ENCODE data around the gene PTPRK. TPM values are rescaled to one million over a fixed set of nuclear protein-coding genes. Genes with fewer than 3 reads are reported as not detected.
"Not testable (repeated sequence)": the region's sequence is repeated elsewhere in the genome, so short reads cannot be mapped to it uniquely, and the experiment has no call there.

PTPRK gene
- polyA plus RNA-seq, 3 donors = 0.01 TPM; not detected in 2

DNA sequence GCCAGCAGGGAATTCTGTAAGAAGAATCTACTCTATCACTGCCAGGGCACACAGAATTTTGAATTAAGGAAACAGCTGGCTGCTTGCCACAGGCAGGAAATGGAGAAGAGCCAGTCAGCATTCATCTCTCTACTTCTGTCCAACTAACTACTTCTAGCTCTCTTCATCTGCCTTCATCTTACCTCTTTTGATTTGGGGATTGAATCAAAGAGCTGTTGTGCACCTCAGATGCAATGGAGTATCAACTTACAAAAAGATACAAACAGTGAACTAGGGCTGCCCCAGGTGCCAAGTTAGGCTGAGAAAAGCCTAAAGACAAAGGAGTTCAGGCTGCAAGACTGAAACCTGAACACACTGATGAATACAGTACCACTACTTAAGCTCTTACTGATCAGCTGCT, 82.0 kb downstream of the PTPRK start:
- H2AFZ ChIP-seq (ENCODE audit: insufficient read depth, low read depth, low read length, poor library complexity, severe bottlenecking) = no peak overlapping the region
- no peaks in the 10 kb centered on the region for H3K4me1 ChIP-seq (ENCODE audit: control insufficient read depth in 1 of 2, insufficient read depth in 2 of 2, low read length in 2 of 2)
- no peaks in the 10 kb centered on the region for H3K27me3 Mint-ChIP-seq (ENCODE audit: low read depth in 3 of 3)
- H3K4me3 ChIP-seq (replicated peaks in 1 of 3; ENCODE audit: low read depth in 2 of 3, low read length in 3 of 3) = no peak overlapping the region
- no peaks in the 10 kb centered on the region for H3K36me3 ChIP-seq (replicated peaks in 1 of 2; ENCODE audit: control insufficient read depth in 1 of 2, insufficient read depth in 2 of 2, low read length in 2 of 2)
- no peaks in the 10 kb centered on the region for H4K20me1 ChIP-seq (ENCODE audit: insufficient read depth, low read length)
- no peak overlapping the region for H3K4me2 ChIP-seq (replicated peaks; ENCODE audit: extremely low read depth, low read length, poor library complexity, severe bottlenecking)
- H3K27ac ChIP-seq (ENCODE audit: low read depth in 1 of 2, low read length in 2 of 2) = no peak overlapping the region
- intact Hi-C loops (cut with micrococcal nuclease) = no loop called here
- no peak for TF ChIP-seq CTCF (IDR thresholded peaks at IDR 0.05)
- H3K27ac Mint-ChIP-seq = no peak overlapping the region
- no peaks in the 10 kb centered on the region for H3K79me2 ChIP-seq (ENCODE audit: insufficient read depth, low read length)
- H3K36me3 Mint-ChIP-seq = no peaks in the 10 kb centered on the region
- H3K4me3 Mint-ChIP-seq = no peak overlapping the region
- peaks cover 0 to 4% of the 10 kb centered on the region in 2 donors for H3K9me3 ChIP-seq (replicated peaks in 1 of 2; ENCODE audit: control insufficient read depth in 1 of 2, insufficient read depth in 1 of 2, low read length in 2 of 2)
- no peak for DNase-seq
- H3K4me1 Mint-ChIP-seq = no peaks in the 10 kb centered on the region
- no peak overlapping the region for H3K9ac ChIP-seq (ENCODE audit: insufficient read depth, low read length, poor library complexity, severe bottlenecking)
- H3K9me3 Mint-ChIP-seq = peaks cover 0 to 4% (median 2%) of the 10 kb centered on the region in 7 donors
- no peaks in the 10 kb centered on the region for H3K27me3 ChIP-seq (ENCODE audit: control insufficient read depth in 2 of 2, insufficient read depth in 2 of 2, low read length in 2 of 2)

DNA sequence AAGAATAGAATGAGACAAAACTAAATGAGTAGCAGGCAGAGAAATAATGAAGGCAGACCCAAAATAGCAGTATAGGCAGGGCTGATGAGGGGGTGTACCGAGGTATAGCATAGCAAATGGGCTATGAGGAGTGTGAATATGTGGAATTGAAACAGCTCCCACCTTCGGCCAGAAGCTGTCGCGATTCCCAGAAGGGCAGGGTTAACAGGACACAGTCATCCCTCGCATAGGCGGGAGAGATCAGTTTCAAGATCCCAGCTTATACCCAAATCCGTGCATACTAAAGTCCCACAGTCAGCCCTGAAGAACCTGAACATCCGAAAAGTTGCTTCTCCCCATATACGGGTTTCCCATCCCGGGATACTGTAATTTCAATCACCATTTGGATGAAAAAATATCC, 82.7 kb downstream of the PTPRK start:
- H3K27ac Mint-ChIP-seq = no peak overlapping the region
- no peak overlapping the region for H3K27ac ChIP-seq (ENCODE audit: low read depth in 1 of 2, low read length in 2 of 2)
- H3K4me3 Mint-ChIP-seq = no peak overlapping the region
- no peaks in the 10 kb centered on the region for H3K27me3 ChIP-seq (ENCODE audit: control insufficient read depth in 2 of 2, insufficient read depth in 2 of 2, low read length in 2 of 2)
- WGBS (ENCODE audit: insufficient coverage) = 93% methylated on average over 7 of the region's 10 CpGs
- no peaks in the 10 kb centered on the region for H3K27me3 Mint-ChIP-seq (ENCODE audit: low read depth in 3 of 3)
- no peaks in the 10 kb centered on the region for H3K4me1 Mint-ChIP-seq
- no peaks in the 10 kb centered on the region for H3K4me1 ChIP-seq (ENCODE audit: control insufficient read depth in 1 of 2, insufficient read depth in 2 of 2, low read length in 2 of 2)
- no peak for TF ChIP-seq CTCF (IDR thresholded peaks at IDR 0.05)
- no peak overlapping the region for H3K9ac ChIP-seq (ENCODE audit: insufficient read depth, low read length, poor library complexity, severe bottlenecking)
- H3K79me2 ChIP-seq (ENCODE audit: insufficient read depth, low read length) = no peaks in the 10 kb centered on the region
- intact Hi-C loops (cut with micrococcal nuclease) = no loop called here
- H4K20me1 ChIP-seq (ENCODE audit: insufficient read depth, low read length) = no peaks in the 10 kb centered on the region
- H3K4me3 ChIP-seq (replicated peaks in 1 of 3; ENCODE audit: low read depth in 2 of 3, low read length in 3 of 3) = no peak overlapping the region
- H3K9me3 ChIP-seq (replicated peaks in 1 of 2; ENCODE audit: control insufficient read depth in 1 of 2, insufficient read depth in 1 of 2, low read length in 2 of 2) = peaks cover 0 to 4% of the 10 kb centered on the region in 2 donors
- no peaks in the 10 kb centered on the region for H3K36me3 ChIP-seq (replicated peaks in 1 of 2; ENCODE audit: control insufficient read depth in 1 of 2, insufficient read depth in 2 of 2, low read length in 2 of 2)
- H3K4me2 ChIP-seq (replicated peaks; ENCODE audit: extremely low read depth, low read length, poor library complexity, severe bottlenecking) = no peak overlapping the region
- H2AFZ ChIP-seq (ENCODE audit: insufficient read depth, low read depth, low read length, poor library complexity, severe bottlenecking) = no peak overlapping the region
- H3K36me3 Mint-ChIP-seq = no peaks in the 10 kb centered on the region
- no peak for DNase-seq
- peaks cover 0 to 4% (median 2%) of the 10 kb centered on the region in 7 donors for H3K9me3 Mint-ChIP-seq

GRCh38 chr6:128434752-128435151, 85.6 kb downstream of the PTPRK start:
- H3K27me3 ChIP-seq (ENCODE audit: control insufficient read depth in 2 of 2, insufficient read depth in 2 of 2, low read length in 2 of 2); H3K27me3 Mint-ChIP-seq (ENCODE audit: low read depth in 3 of 3); H3K4me1 Mint-ChIP-seq; DNase-seq; H3K4me3 Mint-ChIP-seq; H4K20me1 ChIP-seq (ENCODE audit: insufficient read depth, low read length); H3K4me3 ChIP-seq (replicated peaks in 1 of 3; ENCODE audit: low read depth in 2 of 3, low read length in 3 of 3); H3K27ac ChIP-seq (ENCODE audit: low read depth in 1 of 2, low read length in 2 of 2); H3K4me1 ChIP-seq (ENCODE audit: control insufficient read depth in 1 of 2, insufficient read depth in 2 of 2, low read length in 2 of 2); H3K9ac ChIP-seq (ENCODE audit: insufficient read depth, low read length, poor library complexity, severe bottlenecking); H3K9me3 ChIP-seq (replicated peaks in 1 of 2; ENCODE audit: control insufficient read depth in 1 of 2, insufficient read depth in 1 of 2, low read length in 2 of 2); H3K9me3 Mint-ChIP-seq; H3K27ac Mint-ChIP-seq; H3K36me3 ChIP-seq (replicated peaks in 1 of 2; ENCODE audit: control insufficient read depth in 1 of 2, insufficient read depth in 2 of 2, low read length in 2 of 2); H3K4me2 ChIP-seq (replicated peaks; ENCODE audit: extremely low read depth, low read length, poor library complexity, severe bottlenecking); intact Hi-C loops (cut with micrococcal nuclease); H3K79me2 ChIP-seq (ENCODE audit: insufficient read depth, low read length); H2AFZ ChIP-seq (ENCODE audit: insufficient read depth, low read depth, low read length, poor library complexity, severe bottlenecking); H3K36me3 Mint-ChIP-seq: not testable (repeated sequence)
- 78% methylated on average over 1 of the region's 1 CpG for WGBS (ENCODE audit: insufficient coverage)

Data from CD14-positive monocyte (primary cell).